PC-9 (cell line): ENCODE measurements around the gene LRRK1. TPM values are rescaled to one million over a fixed set of nuclear protein-coding genes. Genes with fewer than 3 reads are reported as not detected.

Experiments used
- BruUV-seq: library from RNA; stranded (reverse); fragments of 400-500 nt; replicated peaks from 2 replicates; lab custom pipeline; 2021; lab: Mats Ljungman, UMichigan
- CTCF ChIA-PET: fragments of 300-600 bp; sonication (Branson Sonifier 250); formaldehyde crosslinking; loops from one replicate; lab custom pipeline; 2022; ENCODE audit warnings: antibody characterized with exemption; lab: Charles Lee
- POLR2A ChIA-PET: fragments of 300-600 bp; sonication (Branson Sonifier 250); formaldehyde crosslinking; loops from one replicate; lab custom pipeline; 2022; ENCODE audit warnings: antibody characterized with exemption; ENCODE audit not compliant: unreplicated experiment; lab: Charles Lee
- DNase-seq, 2 experiments: peaks; one replicate each; pipeline versions ENCODE4 v3.0.0 to v3.0.0-alpha.2; 2015 to 2022; ENCODE audit warnings: mixed read lengths in 1 of 2
- H2AFZ ChIP-seq: fragments of 200-600 bp; sonication (generic); 2 replicates; pipeline ENCODE4 v1.8.1; 2017; ENCODE audit warnings: antibody characterized with exemption
- H3F3A ChIP-seq: fragments of 200-600 bp; sonication (generic); 2 replicates; pipeline ENCODE4 v1.8.1; 2017; ENCODE audit warnings: antibody characterized with exemption, mild to moderate bottlenecking, low read depth; ENCODE audit not compliant: insufficient read depth
- H3K27ac ChIP-seq: fragments of 200-600 bp; sonication (generic); 2 replicates; pipeline ENCODE4 v1.6.1; 2016; ENCODE audit warnings: mixed run types
- H3K27me3 ChIP-seq: fragments of 200-600 bp; sonication (generic); 2 replicates; pipeline ENCODE4 v1.6.1; 2016; ENCODE audit warnings: low read depth, mixed run types; ENCODE audit not compliant: insufficient read depth
- H3K36me3 ChIP-seq: fragments of 200-600 bp; sonication (generic); 2 replicates; pipeline ENCODE4 v1.6.1; 2016; ENCODE audit warnings: low read depth, mixed run types
- H3K4me1 ChIP-seq: fragments of 200-600 bp; sonication (generic); replicated peaks from 2 replicates; pipeline ENCODE4 v1.6.1; 2016; ENCODE audit warnings: mixed run types; ENCODE audit not compliant: insufficient read depth
- H3K4me2 ChIP-seq: fragments of 200-600 bp; sonication (generic); 2 replicates; pipeline ENCODE4 v1.6.1; 2017; ENCODE audit warnings: mixed run types
- H3K4me3 ChIP-seq: fragments of 200-600 bp; sonication (generic); 2 replicates; pipeline ENCODE4 v1.6.1; 2016; ENCODE audit warnings: mixed run types
- H3K79me2 ChIP-seq: fragments of 200-600 bp; sonication (generic); 2 replicates; pipeline ENCODE4 v1.6.1; 2017; ENCODE audit warnings: low read depth, mixed run types
- H3K9me2 ChIP-seq: fragments of 200-600 bp; sonication (generic); 2 replicates; pipeline ENCODE4 v1.8.1; 2017; ENCODE audit warnings: mild to moderate bottlenecking; ENCODE audit not compliant: insufficient read depth
- H3K9me3 ChIP-seq: fragments of 200-600 bp; sonication (generic); 2 replicates; pipeline ENCODE4 v1.8.1; 2016; ENCODE audit warnings: low read depth; ENCODE audit not compliant: insufficient read depth
- H4K20me1 ChIP-seq: fragments of 200-600 bp; sonication (generic); 2 replicates; pipeline ENCODE4 v1.8.1; 2017; ENCODE audit not compliant: insufficient read depth
- EZH2 ChIP-seq: fragments of 200-600 bp; sonication (generic); IDR thresholded peaks from 2 replicates; pipeline ENCODE4 v1.8.0; 2017; ENCODE audit warnings: antibody characterized with exemption, low read depth
- intact Hi-C: fragments of 100-400 bp; cut with micrococcal nuclease; formaldehyde crosslinking; loops from one replicate; pipeline ENCODE4 v1.10.0; 2022; ENCODE audit not compliant: unreplicated experiment
- total RNA-seq: library from RNA; stranded (reverse); gene quantifications from 2 replicates; pipeline ENCODE4 v1.2.3, GENCODE V29; 2021
- TF ChIP-seq, protein P1 (sequence below): fragments of 200-600 bp; sonication (generic); conservative IDR thresholded peaks from 2 replicates; pipeline ENCODE4 v1.6.1; 2017; ENCODE audit warnings: mixed run types, antibody characterized with exemption, mild to moderate bottlenecking, moderate library complexity

The LRRK1 gene
- total RNA-seq, 1 experiment from 2014 or later, result 15.7 TPM

DNA sequence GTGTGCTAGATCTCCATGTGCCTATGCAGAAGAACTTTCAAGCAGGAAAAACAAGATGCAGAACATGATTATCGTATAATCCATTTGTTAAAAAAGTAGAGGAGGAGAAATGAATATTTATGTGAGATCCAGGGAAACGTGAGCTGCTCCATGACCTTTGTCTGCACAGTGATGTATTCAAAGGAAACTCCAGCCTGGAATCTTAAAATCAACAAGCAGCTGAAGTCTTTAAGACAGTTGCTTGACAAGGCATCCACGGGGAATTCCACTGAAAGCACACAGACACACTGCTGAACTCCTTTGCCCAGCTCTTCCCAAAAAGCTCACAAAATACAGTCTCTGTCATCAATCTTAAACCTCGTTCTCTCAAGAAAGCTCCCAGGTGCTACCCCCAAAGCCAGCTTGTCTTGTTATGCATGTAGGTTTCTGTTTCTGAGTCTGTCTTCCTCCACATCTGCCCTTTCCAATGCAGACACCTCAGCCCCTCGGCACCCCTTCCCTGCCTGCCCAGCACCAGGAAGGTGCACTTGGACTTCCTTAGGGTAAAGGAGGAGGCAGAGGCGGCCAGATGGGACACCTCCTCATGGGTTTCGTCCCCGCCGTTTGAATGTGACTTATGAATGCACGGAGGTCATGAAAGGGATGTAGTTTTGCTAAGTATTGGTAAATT lies 28.7 kb downstream of the LRRK1 start:
- Histone ChIP-seq H3K27ac (no peak overlapping the region), H3K4me1 (no peaks in the 10 kb centered on the region), H2AFZ (no peak overlapping the region), H3K9me2 (no peaks in the 10 kb centered on the region), H3K4me2 (no peak overlapping the region), H3F3A (no peaks in the 10 kb centered on the region), H3K27me3 (no peaks in the 10 kb centered on the region), H3K4me3 (no peak overlapping the region), H3K79me2 (no peaks in the 10 kb centered on the region), H3K9me3 (no peaks in the 10 kb centered on the region), H3K36me3 (no peaks in the 10 kb centered on the region), H4K20me1 (no peaks in the 10 kb centered on the region)
- BruUV-seq, result no TSS peak
- intact Hi-C loops, result no loop called here
- TF ChIP-seq, protein P1, sequence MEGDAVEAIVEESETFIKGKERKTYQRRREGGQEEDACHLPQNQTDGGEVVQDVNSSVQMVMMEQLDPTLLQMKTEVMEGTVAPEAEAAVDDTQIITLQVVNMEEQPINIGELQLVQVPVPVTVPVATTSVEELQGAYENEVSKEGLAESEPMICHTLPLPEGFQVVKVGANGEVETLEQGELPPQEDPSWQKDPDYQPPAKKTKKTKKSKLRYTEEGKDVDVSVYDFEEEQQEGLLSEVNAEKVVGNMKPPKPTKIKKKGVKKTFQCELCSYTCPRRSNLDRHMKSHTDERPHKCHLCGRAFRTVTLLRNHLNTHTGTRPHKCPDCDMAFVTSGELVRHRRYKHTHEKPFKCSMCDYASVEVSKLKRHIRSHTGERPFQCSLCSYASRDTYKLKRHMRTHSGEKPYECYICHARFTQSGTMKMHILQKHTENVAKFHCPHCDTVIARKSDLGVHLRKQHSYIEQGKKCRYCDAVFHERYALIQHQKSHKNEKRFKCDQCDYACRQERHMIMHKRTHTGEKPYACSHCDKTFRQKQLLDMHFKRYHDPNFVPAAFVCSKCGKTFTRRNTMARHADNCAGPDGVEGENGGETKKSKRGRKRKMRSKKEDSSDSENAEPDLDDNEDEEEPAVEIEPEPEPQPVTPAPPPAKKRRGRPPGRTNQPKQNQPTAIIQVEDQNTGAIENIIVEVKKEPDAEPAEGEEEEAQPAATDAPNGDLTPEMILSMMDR, result no peak
- TF ChIP-seq EZH2, result no peak
- POLR2A ChIA-PET, result no interaction called here
- no peak for DNase-seq
- CTCF ChIA-PET, result interaction anchor here (0.6 kb wide), 1 partner anchor 30 kb away, joined by 3 read pairs; no protein-coding TSS in a partner anchor

DNA sequence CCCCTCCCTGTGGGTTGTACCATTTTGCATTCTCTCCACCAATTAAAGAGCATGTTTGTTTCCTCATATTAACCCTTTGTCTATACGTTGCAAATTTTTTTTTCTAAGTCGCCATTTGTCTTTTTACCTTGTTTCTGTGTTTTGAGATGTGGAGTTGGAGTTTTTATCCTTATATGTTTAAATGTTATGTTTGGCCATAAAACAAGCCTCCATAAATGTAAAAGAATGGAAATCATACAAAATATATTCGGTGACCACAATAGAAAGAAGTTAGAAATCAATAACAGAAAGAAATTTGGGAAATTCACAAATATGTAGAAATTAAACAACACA lies 29.2 kb downstream of the LRRK1 start:
- Histone ChIP-seq H3K4me3 (no peak overlapping the region), H3K9me2 (no peaks in the 10 kb centered on the region), H3K27ac (no peak overlapping the region), H3K9me3 (no peaks in the 10 kb centered on the region), H4K20me1 (no peaks in the 10 kb centered on the region), H3K4me2 (no peak overlapping the region), H3K79me2 (no peaks in the 10 kb centered on the region), H3F3A (no peaks in the 10 kb centered on the region), H3K4me1 (no peaks in the 10 kb centered on the region), H3K36me3 (no peaks in the 10 kb centered on the region), H2AFZ (no peak overlapping the region), H3K27me3 (no peaks in the 10 kb centered on the region)
- no TSS peak for BruUV-seq
- TF ChIP-seq, protein P1, result no peak
- TF ChIP-seq EZH2, result no peak
- ChIA-PET POLR2A (no interaction called here), CTCF (no interaction called here)
- no peak for DNase-seq
- intact Hi-C loops, result no loop called here

DNA sequence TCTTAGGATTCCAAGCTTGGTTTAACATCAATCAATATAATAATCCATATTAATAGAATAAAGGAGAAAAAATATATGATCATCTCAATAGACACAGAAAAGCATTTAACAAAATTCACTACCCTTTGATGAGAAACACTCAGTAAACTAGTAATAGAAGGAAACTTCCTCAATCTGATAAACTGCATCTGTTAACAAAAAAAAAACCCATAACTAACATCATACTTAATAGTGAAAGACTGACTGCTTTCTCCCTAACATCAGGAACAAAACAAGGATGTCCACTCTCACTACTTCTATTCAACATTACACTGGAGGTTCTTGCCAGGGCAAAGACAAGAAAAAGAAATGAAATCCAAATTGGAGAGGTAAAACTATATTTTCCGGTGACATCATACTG lies 30.5 kb downstream of the LRRK1 start:
- ChIA-PET POLR2A (no interaction called here), CTCF (no interaction called here)
- TF ChIP-seq, protein P1, result no peak
- Histone ChIP-seq H3F3A (no peaks in the 10 kb centered on the region), H3K79me2 (no peaks in the 10 kb centered on the region), H3K9me2 (no peaks in the 10 kb centered on the region), H3K4me1 (no peaks in the 10 kb centered on the region), H3K9me3 (no peaks in the 10 kb centered on the region), H2AFZ (no peak overlapping the region), H3K4me3 (no peak overlapping the region), H3K4me2 (no peak overlapping the region), H3K27me3 (no peaks in the 10 kb centered on the region), H4K20me1 (no peaks in the 10 kb centered on the region), H3K27ac (no peak overlapping the region), H3K36me3 (no peaks in the 10 kb centered on the region)
- DNase-seq, result no peak
- intact Hi-C loops, result no loop called here
- no TSS peak for BruUV-seq
